Astrocyte of the cerebellum (primary cell): ENCODE data around the gene GPAT2.
"Not testable (repeated sequence)": the region's sequence is repeated elsewhere in the genome, so short reads cannot be mapped to it uniquely, and the experiment has no call there.

Experiments
- DNase-seq: peaks from one replicate; pipeline ENCODE4 v3.0.0-alpha.2; 2011; ENCODE audit warnings: low read depth
- H3K4me3 ChIP-seq: 2 replicates; pipeline ENCODE4 v1.5.1; 2011; ENCODE audit warnings: mild to moderate bottlenecking, low read depth, low read length, moderate library complexity
- CTCF ChIP-seq: IDR thresholded peaks from 2 replicates; pipeline ENCODE4 v1.5.1; 2012; ENCODE audit warnings: low read length, low read depth, moderate library complexity, mild to moderate bottlenecking; ENCODE audit errors: missing control alignments
- in situ Hi-C: cut with HindIII; loops from 2 replicates; pipeline ENCODE4 v1.10.0; 2017; ENCODE audit warnings: low sequenced_read_pairs

Gene GPAT2

GRCh38 chr2:96034792-96035191, at the start of gene GPAT2:
Gene GPAT2 (minus strand): TSS chr2:96034916. CDS start chr2:96032359, 2,557 bp downstream.
- DNase-seq, in situ Hi-C loops, H3K4me3 ChIP-seq: not testable (repeated sequence)

- in situ Hi-C loops: no loop called here
- DNase-seq: no peak
- no peak overlapping the region for H3K4me3 ChIP-seq
- no peak for TF ChIP-seq CTCF
Measured at GRCh38 chr2:96083989-96084857, 49.5 kb upstream of the GPAT2 start.

- DNase-seq: no peak
- in situ Hi-C loops: no loop called here
- no peak overlapping the region for H3K4me3 ChIP-seq
- TF ChIP-seq CTCF: no peak
Measured at GRCh38 chr2:96083064-96083939, 48.6 kb upstream of the GPAT2 start.

GRCh38 chr2:96082211-96083063, 47.7 kb upstream of the GPAT2 start:
- H3K4me3 ChIP-seq: no peak overlapping the region
- DNase-seq: no peak
- TF ChIP-seq CTCF: no peak
- in situ Hi-C loops: no loop called here

- in situ Hi-C loops: no loop called here
- H3K4me3 ChIP-seq: no peak overlapping the region
- no peak for DNase-seq
- TF ChIP-seq CTCF: no peak
Measured at GRCh38 chr2:96081042-96081441, 46.3 kb upstream of the GPAT2 start.

GRCh38 chr2:96075199-96075771, 40.6 kb upstream of the GPAT2 start:
- no peak for DNase-seq
- no peak overlapping the region for H3K4me3 ChIP-seq
- in situ Hi-C loops: no loop called here
- no peak for TF ChIP-seq CTCF
